ENCODE measurements around the gene PRDM2. TPM values are rescaled to one million over a fixed set of nuclear protein-coding genes. Genes with fewer than 3 reads are reported as not detected.

Gene PRDM2
- total RNA-seq, 2 donors from 2014 or later, result 29.9 to 36.3 TPM

DNA sequence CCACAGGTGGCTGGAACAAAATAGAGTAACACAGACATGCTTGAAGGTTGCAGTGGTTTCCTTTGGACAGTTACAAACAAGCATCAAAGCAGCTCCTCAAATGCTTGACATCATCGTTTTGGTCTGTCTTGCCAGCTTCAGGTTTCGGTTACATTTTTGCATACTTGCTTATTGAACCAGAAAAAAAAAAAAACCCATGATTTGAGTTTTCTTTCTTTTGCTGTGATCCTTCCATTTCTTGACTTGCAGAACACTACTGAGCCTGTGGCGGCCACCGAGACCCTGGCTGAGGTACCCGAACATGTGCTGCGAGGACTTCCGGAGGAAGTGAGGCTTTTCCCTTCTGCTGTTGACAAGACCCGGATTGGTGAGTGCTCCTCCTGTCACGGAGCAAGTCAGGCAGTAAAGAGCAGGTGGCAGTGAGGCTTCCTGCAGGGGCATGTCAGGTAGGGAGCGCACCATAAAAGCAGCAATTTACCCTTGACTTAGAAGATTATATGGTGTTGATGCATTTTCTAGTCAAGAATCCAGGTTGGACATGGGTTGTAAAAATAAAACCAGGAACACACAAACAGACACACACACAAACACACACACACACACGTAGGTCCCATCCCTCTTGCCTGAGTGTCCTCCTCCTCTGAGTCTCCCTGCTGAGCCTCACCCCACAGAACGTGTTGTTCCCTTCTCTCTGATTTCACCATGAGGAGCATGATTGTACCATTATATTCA lies 30.9 kb downstream of the PRDM2 start:
- DNase-seq (peak; percentile 27), ATAC-seq (peak; percentile 37 to 74)
- intact Hi-C loops (cut with DNase I), result no loop called here

DNA sequence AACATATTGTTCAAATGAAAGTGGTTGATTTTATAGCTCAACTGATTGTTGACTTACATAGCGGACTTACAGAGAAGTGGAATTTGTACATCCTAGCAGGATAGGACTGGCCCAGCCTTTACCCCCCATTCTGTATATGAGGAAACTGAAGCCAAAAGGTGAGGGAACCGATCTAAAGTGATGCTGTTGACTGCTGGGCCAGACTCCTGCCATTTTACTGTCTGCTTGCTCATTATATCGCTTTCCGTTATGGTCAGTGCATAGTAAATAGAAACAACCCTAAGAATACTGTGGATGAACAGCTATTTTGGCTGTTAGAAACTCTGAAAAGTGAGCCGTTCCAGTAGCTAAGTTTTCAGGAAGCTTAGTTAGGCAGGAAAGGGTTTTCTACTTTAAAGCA lies 31.9 kb downstream of the PRDM2 start:
- no peak for ATAC-seq

DNA sequence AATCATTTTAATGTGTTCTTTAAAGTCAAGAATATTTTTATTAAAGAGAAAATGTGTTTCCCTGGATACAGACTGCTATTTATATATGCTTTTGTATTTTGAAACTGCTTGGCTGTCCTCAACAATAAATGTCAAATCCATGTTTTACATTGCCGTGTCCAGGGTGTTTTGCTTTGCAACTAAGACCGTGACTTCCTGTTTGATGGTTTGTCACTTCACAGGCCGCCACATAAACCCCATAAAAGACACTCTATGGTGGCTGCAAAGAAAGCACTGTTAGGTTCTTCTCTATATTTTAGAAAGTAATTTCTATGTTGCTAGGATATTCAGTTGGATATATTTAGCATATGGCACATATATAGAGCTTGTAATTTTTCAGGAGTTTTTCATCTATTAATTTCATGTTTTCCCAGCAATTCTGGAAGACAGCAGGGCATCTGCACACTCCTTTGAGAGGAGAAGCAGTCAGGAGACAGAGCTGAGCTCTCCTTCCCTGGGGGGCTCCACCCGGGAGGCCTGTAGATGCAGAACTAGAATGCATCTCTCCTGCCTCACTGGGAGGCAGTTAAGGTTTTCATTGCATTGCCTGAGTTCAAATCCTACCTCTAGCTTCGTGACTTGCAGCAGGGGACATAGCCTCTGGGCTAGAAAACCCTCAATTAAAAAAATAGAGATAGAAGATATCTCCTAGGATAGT lies 33.1 kb downstream of the PRDM2 start:
- intact Hi-C loops (cut with DNase I), result no loop called here
- DNase-seq, result no peak
- ATAC-seq, result no peak

More for the DNA sequence above, 31.9 kb downstream of the PRDM2 start:
- no peak for DNase-seq
- intact Hi-C loops (cut with DNase I), result no loop called here

DNA sequence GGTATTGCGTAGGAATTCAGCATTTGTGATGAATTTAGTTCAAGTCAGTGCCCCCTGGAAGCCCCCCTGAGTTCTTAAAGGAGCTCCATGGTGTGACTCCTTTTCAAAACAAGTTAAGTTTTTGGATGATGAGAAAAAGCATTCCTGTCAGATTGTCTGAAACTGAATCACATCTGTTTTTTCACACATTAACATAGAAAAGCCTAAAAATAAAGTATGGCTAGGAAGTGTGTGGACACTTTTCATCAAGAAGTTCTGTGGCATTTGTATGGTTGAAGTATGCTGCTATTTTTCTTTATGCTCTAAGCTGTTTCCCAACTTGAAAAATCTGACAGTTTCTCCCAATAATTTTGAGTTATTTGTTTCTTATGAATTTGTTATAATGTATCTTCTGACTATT lies 33.7 kb downstream of the PRDM2 start:
- intact Hi-C loops (cut with DNase I), result no loop called here
- no peak for DNase-seq
- no peak for ATAC-seq

DNA sequence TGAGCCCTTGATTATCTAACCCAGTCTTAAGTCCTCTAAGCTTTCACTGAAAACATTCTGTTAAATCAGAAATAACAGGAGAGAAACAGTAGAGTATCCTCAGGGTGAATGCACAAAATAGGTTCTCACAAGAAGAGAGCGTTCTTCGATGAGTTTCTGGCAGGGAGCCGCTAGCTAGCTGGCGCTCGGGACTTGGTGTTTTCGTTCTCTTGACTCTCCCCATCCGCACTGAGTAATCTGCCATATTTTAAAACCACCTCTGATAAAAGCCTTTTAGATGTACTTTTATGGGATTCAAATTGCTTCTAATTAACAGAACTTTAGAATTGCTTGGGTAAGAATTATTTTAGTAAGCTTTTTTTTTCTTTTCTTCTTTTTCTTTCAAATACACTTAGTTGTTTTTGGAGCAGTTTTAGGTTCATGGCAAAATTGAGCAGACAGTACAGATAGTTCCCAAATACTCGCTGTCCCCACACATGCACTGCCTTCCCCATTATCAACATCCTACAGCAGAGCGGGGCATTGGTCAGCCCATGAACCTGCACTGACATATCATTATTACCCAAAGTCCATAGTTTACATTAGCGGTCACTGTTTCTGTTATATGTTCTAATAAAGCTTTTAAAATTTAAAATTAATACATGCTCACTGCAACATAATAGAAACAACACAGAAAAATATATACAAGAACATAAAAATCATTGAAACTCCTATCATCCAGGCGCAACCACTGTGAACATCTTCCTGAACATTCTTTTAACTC lies 35.4 kb downstream of the PRDM2 start:
- DNase-seq, result no peak
- intact Hi-C loops (cut with DNase I), result no loop called here
- no peak for ATAC-seq

DNA sequence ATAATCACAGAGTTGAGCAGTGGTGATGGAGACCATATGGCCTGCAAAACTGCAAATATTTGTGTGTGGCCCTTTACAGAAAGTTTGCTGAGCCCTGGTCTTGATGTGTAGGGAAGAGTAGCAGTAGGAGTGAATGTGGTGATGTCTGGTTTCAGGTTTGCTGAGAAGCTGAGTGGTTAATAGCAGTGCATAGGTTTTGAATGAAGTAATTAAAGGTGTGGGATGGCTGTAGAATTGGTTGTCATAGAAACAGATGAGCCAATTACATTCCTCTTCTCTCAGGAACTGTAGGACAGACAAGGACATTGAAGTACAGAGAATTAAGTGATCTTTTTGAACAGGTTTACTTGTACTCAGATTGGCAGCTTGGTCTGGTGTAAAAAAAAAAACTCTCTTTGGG lies 37.4 kb downstream of the PRDM2 start:
- DNase-seq, result no peak
- ATAC-seq, result no peak
- intact Hi-C loops (cut with DNase I), result no loop called here

DNA sequence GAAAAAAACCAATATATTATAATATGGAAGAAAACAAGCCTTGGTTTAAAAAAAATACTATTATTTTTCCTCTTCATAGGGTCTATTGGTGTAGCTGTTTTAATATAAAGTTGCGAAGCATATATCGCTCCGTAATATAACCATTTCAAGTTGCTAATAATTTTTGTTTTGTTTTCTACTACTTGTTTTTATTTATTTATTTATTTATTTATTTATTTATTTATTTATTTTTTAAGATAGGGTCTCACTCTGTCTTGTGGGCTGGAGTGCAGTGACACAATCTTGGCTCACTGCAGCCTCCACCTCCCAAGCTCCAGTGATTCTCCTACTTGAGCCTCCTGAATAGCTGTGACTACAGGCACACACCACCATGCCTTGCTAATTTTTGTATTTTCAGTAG lies 46.4 kb downstream of the PRDM2 start:
- intact Hi-C loops (cut with DNase I), result no loop called here
- ATAC-seq (no peak), DNase-seq (no peak)

DNA sequence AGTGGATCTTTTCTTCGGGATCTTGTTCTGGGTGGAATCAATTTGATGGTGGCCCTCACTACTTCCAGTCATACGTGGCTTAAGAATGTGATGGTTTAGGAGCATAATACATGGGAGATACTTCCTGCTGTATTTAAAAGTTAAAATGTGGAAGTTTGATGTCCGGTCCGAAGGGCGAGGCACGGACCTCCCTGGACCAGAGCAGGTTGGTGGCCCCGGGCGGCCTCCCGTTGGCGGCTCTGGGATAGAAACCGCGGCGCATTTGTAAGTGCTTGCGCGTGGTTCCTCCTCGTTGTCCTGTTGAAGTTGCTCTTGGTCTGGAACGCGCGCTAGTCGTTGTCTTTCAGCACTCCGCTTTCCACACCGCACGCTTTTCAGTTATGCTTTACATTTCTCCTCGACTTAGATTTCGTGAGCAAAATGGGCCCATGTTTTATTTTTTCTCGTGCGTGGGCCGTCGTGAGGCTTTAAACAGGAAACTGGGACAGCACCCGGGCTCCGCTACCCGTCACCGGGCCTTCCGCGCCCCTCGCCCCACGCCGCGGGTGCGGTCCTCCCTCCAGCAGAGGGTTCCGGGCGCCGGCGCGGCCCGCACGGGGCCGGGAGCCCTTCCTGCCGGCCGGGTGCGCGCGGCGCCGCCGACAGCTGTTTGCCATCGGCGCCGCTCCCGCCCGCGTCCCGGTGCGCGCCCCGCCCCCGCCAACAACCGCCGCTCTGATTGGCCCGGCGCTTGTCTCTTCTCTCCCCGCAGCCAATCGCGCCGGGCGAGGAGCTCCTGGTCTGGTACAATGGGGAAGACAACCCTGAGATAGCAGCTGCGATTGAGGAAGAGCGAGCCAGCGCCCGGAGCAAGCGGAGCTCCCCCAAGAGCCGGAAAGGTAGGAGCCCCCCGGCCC lies 48.9 kb downstream of the PRDM2 start:
- intact Hi-C loops (cut with DNase I), result no loop called here
- peak; percentile 97 to 98 for ATAC-seq
- DNase-seq, result peak; percentile 98

DNA sequence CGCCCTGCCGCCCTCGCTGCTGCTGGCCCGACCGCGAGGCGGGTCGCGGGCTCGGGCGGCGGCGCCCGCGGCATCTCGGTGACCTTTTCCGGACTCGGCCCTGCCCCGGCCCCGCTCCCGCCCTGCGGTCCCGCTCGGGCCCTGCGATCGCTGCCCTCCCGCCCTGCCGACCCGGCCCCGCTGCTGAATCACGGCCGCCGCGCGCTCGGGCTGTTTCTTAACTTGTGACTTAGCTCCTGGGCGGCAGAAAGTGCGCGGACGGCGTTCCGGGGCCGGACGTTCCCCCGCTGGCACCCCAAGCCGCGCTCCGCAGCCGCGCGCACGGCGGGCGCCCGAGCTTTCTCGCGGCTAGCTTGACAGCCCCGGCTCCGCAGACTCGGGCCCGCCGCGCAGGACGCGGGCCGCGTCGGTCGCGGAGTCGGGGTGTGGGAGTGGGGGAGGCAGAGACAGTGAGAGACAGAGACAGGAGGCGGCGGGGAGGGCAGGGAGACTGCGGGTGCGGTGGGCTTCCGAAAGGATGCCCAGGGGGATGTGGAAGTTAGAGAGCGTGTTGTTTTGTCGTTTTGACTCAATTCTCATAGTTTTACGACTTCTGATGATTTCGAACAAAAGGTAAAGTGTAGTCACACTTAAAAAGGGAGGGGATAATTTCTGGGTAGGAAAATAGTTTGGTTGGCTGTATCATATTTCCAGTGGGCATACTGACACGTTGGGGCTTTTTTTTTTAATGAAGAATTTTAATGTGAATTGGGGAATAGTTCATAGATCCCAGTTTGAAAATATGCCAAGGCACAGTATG lies 49.8 kb downstream of the PRDM2 start:
- DNase-seq, result peak; percentile 75
- intact Hi-C loops (cut with DNase I), result no loop called here
- peak; percentile 45 to 56 for ATAC-seq

DNA sequence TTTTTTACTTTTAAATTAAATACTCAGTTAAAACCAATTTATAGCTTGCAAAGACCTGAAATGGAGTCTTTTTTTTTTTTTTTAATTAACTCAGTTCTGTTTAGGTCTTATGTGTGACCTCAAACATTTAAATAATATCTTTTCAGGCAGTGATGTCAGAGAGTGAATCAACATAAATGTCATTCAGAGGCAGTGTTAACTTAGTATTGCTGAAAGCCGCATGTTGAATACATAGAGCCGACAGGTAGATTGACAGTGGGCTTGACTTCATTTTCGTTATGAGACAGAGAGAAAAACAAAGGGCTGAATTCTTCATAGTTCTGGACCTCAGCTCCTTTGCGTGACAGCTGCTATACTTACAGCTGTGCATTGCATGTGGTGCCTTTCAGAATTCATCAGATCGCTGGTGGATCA lies 51.5 kb downstream of the PRDM2 start:
- ATAC-seq (no peak), DNase-seq (no peak)
- intact Hi-C loops (cut with DNase I), result no loop called here

DNA sequence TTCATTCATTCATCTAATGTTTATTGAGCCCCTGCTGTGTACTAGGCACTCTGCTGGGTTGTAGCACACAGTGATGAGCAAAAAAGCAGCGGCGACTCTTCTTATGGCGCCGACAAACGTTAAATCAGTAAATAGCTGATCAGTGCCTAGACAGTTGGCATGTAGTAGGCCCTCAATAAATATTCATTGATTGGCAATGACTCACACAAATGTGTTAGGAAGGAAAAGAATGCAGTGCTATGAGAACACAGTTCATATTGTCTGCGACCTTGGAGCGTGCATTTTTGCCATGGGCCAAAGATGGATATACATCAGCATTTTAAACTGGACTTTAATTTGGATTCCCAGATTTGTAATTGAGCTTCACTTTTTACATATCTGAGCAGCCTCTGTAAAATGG lies 52.0 kb downstream of the PRDM2 start:
- DNase-seq (no peak), ATAC-seq (no peak)
- intact Hi-C loops (cut with DNase I), result no loop called here

DNA sequence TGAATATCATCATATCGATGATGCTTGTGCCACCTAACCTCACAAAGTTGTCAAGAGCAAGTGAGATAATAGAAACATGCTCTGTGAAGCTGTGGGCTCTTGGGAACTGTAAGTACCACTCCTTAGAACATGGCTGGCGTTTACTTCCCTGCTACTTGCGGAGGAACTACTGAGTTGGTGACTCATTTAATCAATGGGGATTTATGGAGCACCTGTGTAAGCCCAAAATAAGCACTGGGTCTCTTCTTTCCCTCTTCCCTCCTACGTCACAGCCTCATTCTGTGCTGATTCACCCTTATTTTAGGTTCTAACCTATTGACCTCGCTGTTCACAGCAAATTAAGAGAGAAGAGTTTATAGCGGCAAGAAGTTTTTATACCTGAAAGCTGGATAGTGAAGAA lies 52.9 kb downstream of the PRDM2 start:
- ATAC-seq (no peak), DNase-seq (no peak)
- intact Hi-C loops (cut with DNase I), result no loop called here

DNA sequence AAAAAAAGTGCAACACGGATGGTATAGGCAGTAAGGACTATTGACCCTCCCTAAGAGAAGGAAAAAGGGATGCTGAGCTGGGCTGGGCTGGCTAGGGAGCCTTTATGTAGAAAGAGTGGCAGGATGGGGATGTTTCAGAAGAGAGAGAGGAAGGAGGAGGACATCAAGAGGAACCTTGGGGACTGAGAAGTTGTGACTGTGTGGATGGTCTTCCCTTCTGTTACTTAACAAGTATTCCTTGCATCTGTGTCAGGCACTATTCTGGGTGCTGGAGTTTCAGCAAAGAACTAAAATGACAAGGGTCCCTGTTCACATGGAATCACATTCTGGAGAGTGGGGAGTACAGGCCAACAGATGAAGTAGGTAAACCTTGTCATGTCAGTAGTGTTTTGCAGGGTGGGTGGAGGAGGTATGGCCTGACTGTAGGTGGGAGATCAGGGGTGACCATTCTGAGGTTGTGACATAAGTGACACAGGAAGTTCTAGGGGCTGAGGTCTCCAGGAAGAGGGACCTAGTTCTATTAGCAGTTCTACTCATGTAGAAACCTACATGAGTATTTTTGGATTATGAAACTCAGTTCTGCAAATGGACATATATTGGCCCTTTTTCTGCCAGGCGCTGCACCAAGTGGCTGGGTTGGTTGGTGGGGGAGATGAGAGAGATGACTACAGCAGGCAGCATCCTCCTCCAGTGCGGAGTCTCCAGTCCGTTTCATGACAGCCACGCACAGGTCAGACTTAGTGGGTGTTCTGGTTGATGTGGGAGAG lies 53.8 kb downstream of the PRDM2 start:
- ATAC-seq, result no peak
- intact Hi-C loops (cut with DNase I), result no loop called here

DNA sequence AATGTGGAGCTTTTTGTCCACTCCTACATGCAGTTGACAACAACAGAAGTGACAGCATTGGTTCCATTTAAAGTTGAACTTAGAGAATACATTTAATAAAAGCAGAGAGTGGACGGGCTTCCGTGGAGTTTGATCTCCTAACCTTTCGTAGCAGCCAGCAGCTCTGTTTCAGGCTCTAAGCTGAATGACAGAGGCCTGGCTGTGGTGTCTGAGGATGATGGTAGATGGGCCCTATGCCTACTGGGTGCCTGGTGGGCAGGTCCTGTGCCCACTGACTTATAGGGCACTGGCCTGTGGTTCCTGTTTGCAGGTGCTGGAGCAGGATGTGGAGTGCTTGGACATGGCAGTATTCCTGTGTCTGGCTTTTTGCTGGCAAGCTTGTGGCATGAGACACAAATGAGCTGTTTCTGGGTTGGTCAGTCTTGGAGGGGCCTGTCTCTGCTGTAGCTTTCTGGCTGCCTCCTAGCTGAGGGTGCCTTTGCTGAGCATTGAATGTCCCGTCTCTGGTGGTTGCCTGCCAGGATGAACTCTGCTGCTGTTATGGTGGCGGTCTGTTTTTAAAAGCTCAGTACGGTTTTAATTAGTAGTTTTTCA lies 54.6 kb downstream of the PRDM2 start:
- DNase-seq (no peak), ATAC-seq (peak; percentile 49 to 70)
- intact Hi-C loops (cut with DNase I), result loop anchor here in 1 of 2 donors (5.0 kb wide), 1 partner anchor 38 kb away; no protein-coding TSS in a partner anchor

More for the DNA sequence above, 53.8 kb downstream of the PRDM2 start:
- no peak for DNase-seq

DNA sequence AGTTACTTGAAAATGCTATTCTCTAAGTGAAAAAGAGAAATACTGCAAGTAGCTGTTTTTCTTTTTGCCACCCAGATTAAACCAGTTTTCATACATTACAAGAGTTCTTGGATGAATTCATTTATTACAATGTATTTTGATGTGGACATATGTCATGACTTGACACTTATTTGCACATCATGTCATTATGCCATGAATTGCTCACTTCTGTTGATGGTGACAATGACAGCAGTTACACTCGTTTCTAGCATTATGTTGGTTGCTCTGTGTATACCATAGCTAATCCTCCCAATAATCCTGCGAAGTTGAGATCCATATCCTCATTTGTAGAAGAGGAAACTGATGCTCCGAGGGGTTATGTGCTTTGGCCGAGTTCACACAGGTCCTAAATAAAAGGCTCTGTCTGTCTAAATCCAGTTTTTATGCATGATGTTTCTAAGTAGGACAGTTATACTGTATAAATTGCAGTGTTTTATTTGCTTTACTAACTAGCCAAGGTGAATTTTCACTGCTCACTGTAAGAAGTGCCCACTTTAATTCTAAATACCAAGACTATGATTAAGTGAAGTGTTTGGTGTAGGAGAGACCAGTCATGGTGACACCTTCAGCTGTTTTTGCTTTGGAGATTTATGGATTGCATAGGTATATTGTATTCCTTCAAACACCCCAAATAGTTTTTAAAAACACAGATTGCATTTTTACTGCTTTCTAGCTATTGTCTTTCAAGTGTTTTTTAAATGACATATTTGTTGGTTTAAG lies 56.7 kb downstream of the PRDM2 start:
- DNase-seq, result no peak
- intact Hi-C loops (cut with DNase I), result loop anchor here in 1 of 2 donors (5.0 kb wide), 1 partner anchor 36 kb away; no protein-coding TSS in a partner anchor
- no peak for ATAC-seq

DNA sequence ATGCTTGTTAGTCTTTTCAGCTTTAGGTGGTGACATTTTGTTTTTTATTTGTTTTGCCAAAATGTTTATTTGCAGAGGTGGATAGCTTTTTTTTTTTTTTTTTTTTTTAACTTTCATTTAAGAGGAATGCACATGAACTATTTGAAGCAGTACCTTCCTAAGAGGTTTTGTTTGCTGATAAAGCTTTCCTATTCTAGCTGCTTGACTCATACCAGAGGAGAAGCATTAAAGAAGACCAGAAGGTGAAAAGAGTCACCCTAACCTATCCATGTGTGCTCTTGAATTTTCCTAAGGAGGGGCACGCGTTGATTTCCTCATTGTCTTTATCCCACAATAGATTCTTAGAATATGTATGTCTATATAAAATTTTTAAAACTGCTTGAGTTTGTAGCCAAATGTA lies 57.7 kb downstream of the PRDM2 start:
- intact Hi-C loops (cut with DNase I), result loop anchor here in 1 of 2 donors (5.0 kb wide), 1 partner anchor 35 kb away; no protein-coding TSS in a partner anchor
- DNase-seq, result no peak
- ATAC-seq, result peak in 1 of 2 donors; percentile 65
